H1 (cell line): Measurements from ENCODE around the gene ADGRV1. TPM values are rescaled to one million over a fixed set of nuclear protein-coding genes. Genes with fewer than 3 reads are reported as not detected.
A peak's percentile ranks its signal among the peaks of the same experiment; 100 is the strongest.

ENCODE experiments used
- CTCF ChIA-PET: fragments of 300-600 bp; sonication (Branson Sonifier 250); formaldehyde crosslinking; loops from one replicate; lab custom pipeline; 2021; ENCODE audit not compliant: partially characterized antibody; lab: Charles Lee
- POLR2A ChIA-PET: fragments of 300-600 bp; sonication (Branson Sonifier 250); formaldehyde crosslinking; loops from one replicate; lab custom pipeline; 2021; ENCODE audit warnings: inconsistent platforms; ENCODE audit not compliant: partially characterized antibody; lab: Charles Lee
- DNase-seq, 2 experiments: peaks; one replicate each; pipeline versions ENCODE4 v3.0.0 to v3.0.0-alpha.2; 2010 to 2022; ENCODE audit warnings: low spot score in 2 of 2, low read depth in 1 of 2, mixed read lengths in 1 of 2
- FAIRE-seq: peaks from 2 replicates; lab custom pipeline; 2011; peaks lifted over from hg19 to GRCh38; lab: Jason Lieb, UNC
- H2AFZ ChIP-seq: 2 replicates; pipeline ENCODE4 v1.8.1; 2012; ENCODE audit warnings: low read length, inconsistent platforms
- H2AK5ac ChIP-seq: 2 replicates; pipeline ENCODE4 v1.6.1; 2013; ENCODE audit warnings: low read depth, low read length
- H2BK120ac ChIP-seq: replicated peaks from 2 replicates; pipeline ENCODE3; 2013; ENCODE audit warnings: low read depth, low read length, inconsistent platforms
- H2BK12ac ChIP-seq: 2 replicates; pipeline ENCODE4 v1.6.1; 2013; ENCODE audit warnings: low read depth, low read length
- H2BK15ac ChIP-seq: 2 replicates; pipeline ENCODE4 v1.6.1; 2013; ENCODE audit warnings: low read length
- H2BK20ac ChIP-seq: 2 replicates; pipeline ENCODE4 v1.6.1; 2013; ENCODE audit warnings: low read length
- H2BK5ac ChIP-seq: 2 replicates; pipeline ENCODE4 v1.6.1; 2013; ENCODE audit warnings: low read depth, low read length
- H3K14ac ChIP-seq: 2 replicates; pipeline ENCODE4 v1.6.1; 2013; ENCODE audit warnings: inconsistent platforms; ENCODE audit not compliant: insufficient read length
- H3K18ac ChIP-seq: 2 replicates; pipeline ENCODE4 v1.6.1; 2013; ENCODE audit warnings: low read length; ENCODE audit errors: extremely low read depth
- H3K23ac ChIP-seq: 2 replicates; pipeline ENCODE4 v1.6.1; 2013; ENCODE audit warnings: inconsistent platforms; ENCODE audit not compliant: insufficient read length
- H3K23me2 ChIP-seq: 2 replicates; pipeline ENCODE4 v1.6.1; 2013; ENCODE audit warnings: low read depth, low read length
- H3K27ac ChIP-seq: 2 replicates; pipeline ENCODE4 v1.6.1; 2011; ENCODE audit warnings: low read depth, low read length, inconsistent platforms
- H3K27me3 ChIP-seq, 4 experiments: replicated peaks in 1 of 4; 1 replicate in 1 of 4; 2 replicates in 3 of 4; pipeline versions ENCODE4 v1.6.1 to v1.8.1; 2011 to 2013; ENCODE audit warnings: low read length in 3 of 4, mild to moderate bottlenecking in 3 of 4, inconsistent platforms in 2 of 4, mixed read lengths in 2 of 4, moderate library complexity in 1 of 4; ENCODE audit not compliant: control insufficient read depth in 3 of 4, insufficient read depth in 3 of 4; ENCODE audit errors: extremely low read depth in 1 of 4
- H3K36me3 ChIP-seq, 4 experiments: 2 replicates each; pipeline versions ENCODE4 v1.6.1 to v1.8.1; 2011 to 2013; ENCODE audit warnings: mild to moderate bottlenecking in 4 of 4, low read length in 3 of 4, moderate library complexity in 2 of 4, control low read depth in 1 of 4, inconsistent platforms in 1 of 4; ENCODE audit not compliant: insufficient read depth in 4 of 4, control insufficient read depth in 2 of 4
- H3K4ac ChIP-seq: replicated peaks from 2 replicates; pipeline ENCODE3; 2013; ENCODE audit warnings: low read length, low read depth, mixed read lengths, inconsistent platforms; ENCODE audit not compliant: insufficient read length
- H3K4me1 ChIP-seq, 4 experiments: replicated peaks in 1 of 4; 1 replicate in 1 of 4; 2 replicates in 3 of 4; pipeline versions ENCODE4 v1.6.1 to v1.8.1; 2011 to 2013; ENCODE audit warnings: low read length in 3 of 4, inconsistent platforms in 2 of 4, mixed read lengths in 1 of 4; ENCODE audit not compliant: insufficient read depth in 4 of 4, control insufficient read depth in 3 of 4
- H3K4me2 ChIP-seq, 2 experiments: 2 replicates each; pipeline versions ENCODE4 v1.6.1 to v1.8.1; 2011 to 2013; ENCODE audit warnings: low read depth in 2 of 2, low read length in 2 of 2, control low read depth in 1 of 2, inconsistent platforms in 1 of 2, mild to moderate bottlenecking in 1 of 2; ENCODE audit not compliant: insufficient read depth in 1 of 2
- H3K4me3 ChIP-seq, 4 experiments: fragments of 200-600, 300-600 bp in 1 of 4; sonication (generic), shearing (Covaris generic), sonication (Bioruptor Twin) in 1 of 4; 2 replicates each; pipeline versions ENCODE4 v1.5.1 to v1.8.1; 2011 to 2016; ENCODE audit warnings: low read length in 4 of 4, low read depth in 3 of 4, control low read depth in 2 of 4, inconsistent platforms in 2 of 4, mild to moderate bottlenecking in 2 of 4, mixed read lengths in 1 of 4, moderate library complexity in 1 of 4; ENCODE audit not compliant: insufficient read depth in 2 of 4; ENCODE audit errors: extremely low read depth in 1 of 4
- H3K56ac ChIP-seq: replicated peaks from 2 replicates; pipeline ENCODE3; 2013; ENCODE audit warnings: low read depth, mild to moderate bottlenecking, mixed read lengths, low read length, inconsistent platforms; ENCODE audit not compliant: insufficient read length
- H3K79me1 ChIP-seq: 2 replicates; pipeline ENCODE4 v1.6.1; 2013; ENCODE audit warnings: low read depth, low read length, control low read depth
- H3K79me2 ChIP-seq, 2 experiments: 2 replicates each; pipeline versions ENCODE4 v1.6.1 to v1.8.1; 2012 to 2013; ENCODE audit warnings: low read length in 2 of 2, mild to moderate bottlenecking in 2 of 2, inconsistent platforms in 1 of 2; ENCODE audit not compliant: insufficient read depth in 2 of 2, control insufficient read depth in 1 of 2
- H3K9ac ChIP-seq, 4 experiments: replicated peaks in 1 of 4; 1 replicate in 1 of 4; 2 replicates in 3 of 4; pipeline versions ENCODE4 v1.6.1 to v1.8.1; 2011 to 2013; ENCODE audit warnings: low read depth in 3 of 4, low read length in 3 of 4, control low read depth in 2 of 4, mild to moderate bottlenecking in 2 of 4, moderate library complexity in 2 of 4, inconsistent platforms in 1 of 4; ENCODE audit errors: extremely low read depth in 1 of 4
- H3K9me3 ChIP-seq, 2 experiments: 2 replicates each; pipeline versions ENCODE4 v1.6.1 to v1.8.1; 2012 to 2013; ENCODE audit warnings: mild to moderate bottlenecking in 2 of 2, moderate library complexity in 2 of 2, control low read depth in 1 of 2, inconsistent platforms in 1 of 2, low read depth in 1 of 2, low read length in 1 of 2, mixed read lengths in 1 of 2; ENCODE audit not compliant: insufficient read depth in 2 of 2
- H4K20me1 ChIP-seq, 2 experiments: replicated peaks in 1 of 2; 2 replicates each; pipeline versions ENCODE3 to v1.8.1; 2011 to 2013; ENCODE audit warnings: inconsistent platforms in 2 of 2, low read length in 2 of 2, mild to moderate bottlenecking in 1 of 2; ENCODE audit not compliant: insufficient read depth in 2 of 2, control insufficient read depth in 1 of 2
- H4K5ac ChIP-seq: 2 replicates; pipeline ENCODE4 v1.6.1; 2013; ENCODE audit warnings: low read length, low read depth, mixed read lengths, inconsistent platforms; ENCODE audit not compliant: insufficient read length
- H4K8ac ChIP-seq: 2 replicates; pipeline ENCODE4 v1.8.0; 2013; ENCODE audit warnings: mild to moderate bottlenecking, moderate library complexity, low read length, inconsistent platforms; ENCODE audit not compliant: insufficient read depth; ENCODE audit errors: extremely low read depth
- H4K91ac ChIP-seq: replicated peaks from 2 replicates; pipeline ENCODE3; 2013; ENCODE audit warnings: low read length, mixed read lengths, inconsistent platforms; ENCODE audit not compliant: insufficient read length
- ASH2L ChIP-seq: fragments of 200-600, 300-600 bp; sonication (generic); IDR thresholded peaks from one replicate; pipeline ENCODE4 v1.7.1; 2017; ENCODE audit warnings: low read length
- BRCA1 ChIP-seq: IDR thresholded peaks from 2 replicates; pipeline ENCODE4 v1.6.1; 2012; ENCODE audit warnings: low read depth, low read length, improper control_type of control experiment
- JUN ChIP-seq: IDR thresholded peaks from 2 replicates; pipeline ENCODE4 v1.6.1; 2011; ENCODE audit warnings: low read depth, mild to moderate bottlenecking, improper control_type of control experiment, low read length
- JUND ChIP-seq: IDR thresholded peaks from 2 replicates; pipeline ENCODE4 v1.6.1; 2011; ENCODE audit warnings: mild to moderate bottlenecking, improper control_type of control experiment, low read length
- SIN3A ChIP-seq, 2 experiments: IDR thresholded peaks in 1 of 2; conservative IDR thresholded peaks in 1 of 2; 2 replicates each; pipeline ENCODE4 v1.6.1; 2011 to 2012; ENCODE audit warnings: low read length in 2 of 2, improper control_type of control experiment in 1 of 2, low read depth in 1 of 2, mild to moderate bottlenecking in 1 of 2
- WGBS, 2 experiments: shearing (Covaris generic) in 1 of 2; methylation state at CpG; one replicate each; pipeline versions ENCODE4 v1.1.6 to v1.1.7; 2013 to 2015; ENCODE audit warnings: low lambda C conversion rate in 2 of 2, mixed read lengths in 2 of 2, inconsistent platforms in 1 of 2, low coverage in 1 of 2, missing lambda C conversion rate in 1 of 2; ENCODE audit not compliant: insufficient replicate concordance in 2 of 2, insufficient coverage in 1 of 2, insufficient read length in 1 of 2; ENCODE audit errors: extremely low coverage in 1 of 2, missing lambda C conversion rate in 1 of 2; 5-methylcytosine and 5-hydroxymethylcytosine counted together
- polyA plus RNA-seq, 7 experiments: library from polyadenylated mRNA; depleted of rRNA in 3 of 7; stranded (reverse) in 5 of 7; unstranded in 2 of 7; fragments of >200 nt in 5 of 7; fragments of 200-250 nt in 2 of 7; gene quantifications; 1 replicate in 5 of 7; 2 replicates in 1 of 7; 4 replicates in 1 of 7; pipeline versions ENCODE4 v1.2.1 to v1.2.3, GENCODE V29; 2011 to 2013; ENCODE audit warnings: missing spikeins in 2 of 7, mixed read lengths in 2 of 7
- total RNA-seq: library from RNA; stranded (reverse); fragmentation: NEBNext Ultra II Directional; extraction: Animal tissue kit (Norgen Biotek cat#: 25700); gene quantifications from 2 replicates; pipeline ENCODE4 v1.2.1, GENCODE V29; 2021

Gene ADGRV1
- total and polyA plus RNA-seq, 2 of the 8 experiments (the other 6 are each of a cell fraction or from before 2014, with no cell fraction given) = 53.1 to 62.2 TPM

- Histone ChIP-seq H3K79me2 (no peaks in the 10 kb centered on the region), H3K23ac (no peak overlapping the region), H3K4ac (no peak overlapping the region), H3K23me2 (no peaks in the 10 kb centered on the region), H2BK5ac (no peak overlapping the region), H3K9ac (no peak overlapping the region), H3K9me3 (no peaks in the 10 kb centered on the region), H3K14ac (no peak overlapping the region), H3K4me2 (peak overlapping the region in 1 of 2 experiments; percentile 21; a peak in 2 of 4 replicates), H2AK5ac (no peak overlapping the region), H2AFZ (no peak overlapping the region), H3K4me3 (no peak overlapping the region; a peak in 1 of 8 replicates), H4K91ac (no peak overlapping the region), H3K27ac (0 out of 2 replicates have a peak overlapping the region, but pooled peaks have one; percentile 15), H2BK15ac (no peak overlapping the region), H2BK20ac (no peak overlapping the region), H3K36me3 (peaks cover 2 to 56% (median 13%) of the 10 kb centered on the region in 4 experiments), H3K56ac (no peak overlapping the region), H4K5ac (no peak overlapping the region), H2BK12ac (no peak overlapping the region), H3K79me1 (no peaks in the 10 kb centered on the region), H3K27me3 (no peaks in the 10 kb centered on the region), H2BK120ac (no peak overlapping the region), H4K8ac (no peak overlapping the region), H3K4me1 (peaks cover 0 to 9% (median 2%) of the 10 kb centered on the region in 4 experiments; a peak in 3 of 7 replicates), H3K18ac (no peak overlapping the region), H4K20me1 (no peaks in the 10 kb centered on the region)
- DNase-seq (peak in 1 of 2 experiments; percentile 46), FAIRE-seq (peak; percentile 73)
- POLR2A ChIA-PET = no interaction called here
- WGBS, 2 experiments = 61% methylated on average over 8 of the region's 8 CpGs; no CpG with 5 or more reads in 1 of the 2 experiments
- 0 out of 4 replicates have a peak, but pooled peaks have one; percentile 48 to 59 for TF ChIP-seq SIN3A (conservative IDR thresholded peaks at IDR 0.05 in 1 of 2, IDR thresholded peaks at IDR 0.05 in 1 of 2; ENCODE audit: low read depth in 1 of 2, low read length in 2 of 2)
- peak; percentile 78 for TF ChIP-seq JUN
- peak; percentile 40 for TF ChIP-seq ASH2L
- TF ChIP-seq BRCA1 = no peak
- TF ChIP-seq JUND = peak; percentile 89
- CTCF ChIA-PET = interaction anchor here (0.9 kb wide), 1 partner anchor 139 kb away, joined by 3 read pairs; no protein-coding TSS in a partner anchor
Observed at GRCh38 chr5:90645024-90645610, 86.5 kb downstream of the ADGRV1 start.
